Astrocyte (in vitro differentiated cells and primary cell): ENCODE measurements around the gene DDX27. TPM values are rescaled to one million over a fixed set of nuclear protein-coding genes. Genes with fewer than 3 reads are reported as not detected.

Source experiments
- DNase-seq: peaks from one replicate; pipeline ENCODE4 v3.0.0-alpha.2; 2010; ENCODE audit warnings: low read depth
- FAIRE-seq: peaks from 2 replicates; lab custom pipeline; 2011; peaks lifted over from hg19 to GRCh38; lab: Jason Lieb, UNC
- H2AFZ ChIP-seq: 2 replicates; pipeline ENCODE4 v1.6.0; 2012; ENCODE audit warnings: low read depth, low read length, inconsistent platforms
- H3K27ac ChIP-seq: 2 replicates; pipeline ENCODE4 v1.5.1; 2011; ENCODE audit warnings: low read depth, low read length, inconsistent platforms
- H3K27me3 ChIP-seq: 2 replicates; pipeline ENCODE4 v1.6.0; 2011; ENCODE audit warnings: low read length, inconsistent platforms; ENCODE audit not compliant: insufficient read depth
- H3K36me3 ChIP-seq: 2 replicates; pipeline ENCODE4 v1.5.1; 2011; ENCODE audit warnings: low read length, inconsistent platforms; ENCODE audit not compliant: insufficient read depth
- H3K4me1 ChIP-seq: 2 replicates; pipeline ENCODE4 v1.5.1; 2011; ENCODE audit warnings: low read length, inconsistent platforms; ENCODE audit not compliant: insufficient read depth
- H3K4me2 ChIP-seq: 2 replicates; pipeline ENCODE4 v1.6.0; 2012; ENCODE audit warnings: low read length, inconsistent platforms
- H3K4me3 ChIP-seq: 2 replicates; pipeline ENCODE4 v1.5.1; 2011; ENCODE audit warnings: low read depth, mild to moderate bottlenecking, low read length, inconsistent platforms; ENCODE audit not compliant: insufficient read depth
- H3K79me2 ChIP-seq: 2 replicates; pipeline ENCODE4 v1.6.0; 2012; ENCODE audit warnings: mild to moderate bottlenecking, low read length, inconsistent platforms; ENCODE audit not compliant: insufficient read depth
- H3K9ac ChIP-seq: 2 replicates; pipeline ENCODE4 v1.6.0; 2012; ENCODE audit warnings: mild to moderate bottlenecking, low read length, inconsistent platforms
- H3K9me3 ChIP-seq: 2 replicates; pipeline ENCODE4 v1.5.1; 2012; ENCODE audit warnings: low read depth, mild to moderate bottlenecking, low read length, inconsistent platforms; ENCODE audit not compliant: insufficient read depth
- H4K20me1 ChIP-seq: 2 replicates; pipeline ENCODE4 v1.6.0; 2012; ENCODE audit warnings: low read length, inconsistent platforms; ENCODE audit not compliant: insufficient read depth
- H3K27ac Mint-ChIP-seq: one replicate; pipeline ENCODE4 v1.8.0; 2021; ENCODE audit warnings: mild to moderate bottlenecking, mixed read lengths; ENCODE audit not compliant: unreplicated experiment
- H3K27me3 Mint-ChIP-seq: one replicate; pipeline ENCODE4 v1.8.0; 2021; ENCODE audit warnings: low read depth, mixed read lengths; ENCODE audit not compliant: unreplicated experiment
- H3K36me3 Mint-ChIP-seq: one replicate; pipeline ENCODE4 v1.8.0; 2021; ENCODE audit warnings: low read depth, mixed read lengths; ENCODE audit not compliant: unreplicated experiment
- H3K4me1 Mint-ChIP-seq: one replicate; pipeline ENCODE4 v1.8.0; 2021; ENCODE audit warnings: low read depth, mixed read lengths; ENCODE audit not compliant: unreplicated experiment
- H3K4me3 Mint-ChIP-seq: one replicate; pipeline ENCODE4 v1.8.0; 2021; ENCODE audit warnings: mild to moderate bottlenecking, moderate library complexity, mixed read lengths; ENCODE audit not compliant: unreplicated experiment
- H3K9me3 Mint-ChIP-seq: one replicate; pipeline ENCODE4 v1.8.0; 2021; ENCODE audit warnings: mild to moderate bottlenecking, mixed read lengths; ENCODE audit not compliant: unreplicated experiment
- EZH2 ChIP-seq: IDR thresholded peaks from 2 replicates; pipeline ENCODE4 v1.6.1; 2012; ENCODE audit warnings: mild to moderate bottlenecking, low read length, inconsistent platforms; ENCODE audit not compliant: insufficient read depth
- total RNA-seq: library from RNA; stranded (reverse); gene quantifications from 2 replicates; pipeline ENCODE4 v1.2.1, GENCODE V29; 2021
- TF ChIP-seq, protein P1 (sequence below): IDR thresholded peaks from 2 replicates; pipeline ENCODE4 v1.5.1; 2011; ENCODE audit warnings: low read depth, mild to moderate bottlenecking, inconsistent platforms, low read length, moderate library complexity; ENCODE audit not compliant: insufficient read depth

DDX27 gene
- total RNA-seq, 1 donor from 2014 or later = 38.3 TPM

DNA sequence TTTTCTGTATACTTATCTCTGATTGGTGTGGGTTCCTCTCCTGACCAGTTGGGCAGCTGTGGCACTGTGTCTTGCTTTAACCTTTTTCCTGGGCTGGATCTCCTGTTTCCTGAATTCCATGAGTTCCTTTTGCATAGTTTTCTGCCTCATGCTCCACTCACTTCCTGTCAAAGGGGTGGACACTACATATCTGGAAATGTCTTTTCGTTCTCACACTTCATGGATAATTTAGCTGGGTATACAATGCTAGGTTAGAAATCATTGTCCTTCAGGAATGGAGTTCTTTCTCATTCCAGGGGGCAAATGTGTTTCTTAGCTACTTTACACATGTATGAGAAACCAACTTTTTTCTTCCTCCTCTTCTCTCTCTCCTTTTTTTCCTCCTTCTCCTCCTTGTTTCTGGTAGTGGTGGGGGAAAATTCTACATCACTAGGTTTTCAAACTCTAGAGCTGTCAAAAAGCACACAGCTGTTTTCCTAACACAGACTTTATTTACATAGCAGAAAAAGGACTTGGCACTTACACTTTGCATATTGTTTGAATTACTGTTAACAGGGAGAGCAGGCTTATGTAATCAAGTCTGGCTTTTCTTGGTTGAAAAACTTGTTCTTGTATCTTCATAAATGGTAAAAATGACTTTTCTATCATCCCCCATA lies 9.0 kb upstream of the DDX27 start:
- Mint-ChIP-seq H3K4me3 (no peak overlapping the region), H3K27me3 (no peaks in the 10 kb centered on the region), H3K36me3 (no peaks in the 10 kb centered on the region), H3K27ac (no peak overlapping the region), H3K9me3 (peaks cover 12% of the 10 kb centered on the region), H3K4me1 (no peaks in the 10 kb centered on the region)
- DNase-seq (no peak), FAIRE-seq (no peak)
- no peak for TF ChIP-seq EZH2
- TF ChIP-seq, protein P1, sequence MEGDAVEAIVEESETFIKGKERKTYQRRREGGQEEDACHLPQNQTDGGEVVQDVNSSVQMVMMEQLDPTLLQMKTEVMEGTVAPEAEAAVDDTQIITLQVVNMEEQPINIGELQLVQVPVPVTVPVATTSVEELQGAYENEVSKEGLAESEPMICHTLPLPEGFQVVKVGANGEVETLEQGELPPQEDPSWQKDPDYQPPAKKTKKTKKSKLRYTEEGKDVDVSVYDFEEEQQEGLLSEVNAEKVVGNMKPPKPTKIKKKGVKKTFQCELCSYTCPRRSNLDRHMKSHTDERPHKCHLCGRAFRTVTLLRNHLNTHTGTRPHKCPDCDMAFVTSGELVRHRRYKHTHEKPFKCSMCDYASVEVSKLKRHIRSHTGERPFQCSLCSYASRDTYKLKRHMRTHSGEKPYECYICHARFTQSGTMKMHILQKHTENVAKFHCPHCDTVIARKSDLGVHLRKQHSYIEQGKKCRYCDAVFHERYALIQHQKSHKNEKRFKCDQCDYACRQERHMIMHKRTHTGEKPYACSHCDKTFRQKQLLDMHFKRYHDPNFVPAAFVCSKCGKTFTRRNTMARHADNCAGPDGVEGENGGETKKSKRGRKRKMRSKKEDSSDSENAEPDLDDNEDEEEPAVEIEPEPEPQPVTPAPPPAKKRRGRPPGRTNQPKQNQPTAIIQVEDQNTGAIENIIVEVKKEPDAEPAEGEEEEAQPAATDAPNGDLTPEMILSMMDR = no peak
- H3K27ac ChIP-seq = no peak overlapping the region
- no peaks in the 10 kb centered on the region for H3K36me3 ChIP-seq
- H3K4me2 ChIP-seq = no peak overlapping the region
- H3K9me3 ChIP-seq = peaks cover 5% of the 10 kb centered on the region
- no peak overlapping the region for H2AFZ ChIP-seq
- H3K9ac ChIP-seq = no peak overlapping the region
- no peaks in the 10 kb centered on the region for H3K4me1 ChIP-seq
- peaks cover 1% of the 10 kb centered on the region for H3K27me3 ChIP-seq
- H3K79me2 ChIP-seq = no peaks in the 10 kb centered on the region
- H3K4me3 ChIP-seq = no peak overlapping the region
- no peaks in the 10 kb centered on the region for H4K20me1 ChIP-seq

DNA sequence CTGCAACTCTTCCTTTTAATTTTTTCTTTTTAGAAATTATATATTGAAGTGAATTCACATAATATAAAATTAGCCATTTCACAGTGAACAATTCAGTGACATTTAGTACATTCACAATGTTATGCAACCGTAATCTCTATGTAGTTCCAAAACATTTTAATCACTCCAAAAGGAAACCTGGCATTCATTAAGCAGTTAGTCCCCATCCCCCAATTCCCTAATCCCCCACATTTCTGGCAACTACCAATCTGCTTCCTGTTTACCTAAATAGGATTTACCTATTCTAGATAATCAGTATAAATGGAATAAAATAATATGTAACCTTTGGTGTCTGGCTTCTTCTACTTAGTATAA lies 8.5 kb upstream of the DDX27 start:
- Mint-ChIP-seq H3K27ac (no peak overlapping the region), H3K27me3 (no peaks in the 10 kb centered on the region), H3K9me3 (peaks cover 12% of the 10 kb centered on the region), H3K36me3 (no peaks in the 10 kb centered on the region), H3K4me1 (no peaks in the 10 kb centered on the region), H3K4me3 (no peak overlapping the region)
- DNase-seq = no peak
- H4K20me1 ChIP-seq = no peaks in the 10 kb centered on the region
- FAIRE-seq = no peak
- no peaks in the 10 kb centered on the region for H3K4me1 ChIP-seq
- no peak overlapping the region for H3K4me2 ChIP-seq
- H3K4me3 ChIP-seq = no peak overlapping the region
- no peak overlapping the region for H2AFZ ChIP-seq
- no peaks in the 10 kb centered on the region for H3K79me2 ChIP-seq
- H3K9ac ChIP-seq = no peak overlapping the region
- H3K9me3 ChIP-seq = peaks cover 5% of the 10 kb centered on the region
- H3K36me3 ChIP-seq = no peaks in the 10 kb centered on the region
- H3K27ac ChIP-seq = no peak overlapping the region
- TF ChIP-seq EZH2 = no peak
- TF ChIP-seq, protein P1 = no peak
- peaks cover 2% of the 10 kb centered on the region for H3K27me3 ChIP-seq

DNA sequence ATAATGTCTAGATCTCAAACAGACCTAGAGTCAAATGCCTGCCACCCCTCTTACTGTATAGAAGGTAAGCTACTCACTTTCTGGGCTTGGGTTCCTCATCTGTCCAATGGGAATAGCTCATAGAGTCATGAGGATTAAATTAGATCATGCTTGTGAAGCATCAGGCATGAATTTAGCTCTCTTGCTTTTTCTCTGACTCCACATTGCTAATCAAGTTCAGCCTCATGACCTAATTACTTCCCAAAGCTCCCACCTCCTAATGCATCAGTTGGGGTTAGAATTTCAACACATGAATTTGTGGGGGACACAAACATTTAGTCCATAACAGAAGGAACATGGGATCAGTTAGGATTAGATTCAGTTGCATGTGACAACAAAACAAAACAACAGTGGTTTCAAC lies 4.6 kb upstream of the DDX27 start:
- Mint-ChIP-seq H3K9me3 (peaks cover 12% of the 10 kb centered on the region), H3K4me3 (no peak overlapping the region), H3K4me1 (peaks cover 2% of the 10 kb centered on the region), H3K27me3 (no peaks in the 10 kb centered on the region), H3K36me3 (no peaks in the 10 kb centered on the region), H3K27ac (no peak overlapping the region)
- Histone ChIP-seq H4K20me1 (no peaks in the 10 kb centered on the region), H3K4me2 (no peak overlapping the region), H3K36me3 (no peaks in the 10 kb centered on the region), H3K27me3 (peaks cover 2% of the 10 kb centered on the region), H3K9me3 (peaks cover 5% of the 10 kb centered on the region), H3K4me3 (no peak overlapping the region), H2AFZ (no peak overlapping the region), H3K4me1 (peaks cover 4% of the 10 kb centered on the region), H3K9ac (no peak overlapping the region), H3K79me2 (peaks cover 4% of the 10 kb centered on the region), H3K27ac (no peak overlapping the region)
- DNase-seq (no peak), FAIRE-seq (no peak)
- no peak for TF ChIP-seq EZH2
